ENCODE data around the gene TDRD1. TPM values are rescaled to one million over a fixed set of nuclear protein-coding genes. Genes with fewer than 3 reads are reported as not detected.

Gene TDRD1
- total RNA-seq, 3 donors from 2014 or later (not counting 1 experiment from before 2014, with no cell fraction given), result 0.08 to 0.33 (median 0.09) TPM

- intact Hi-C loops (cut with micrococcal nuclease), result no loop called here
- no peaks in the 10 kb centered on the region for H3K27me3 ChIP-seq (ENCODE audit: control insufficient read depth, insufficient read depth, low read length)
- no peaks in the 10 kb centered on the region for H3K36me3 Mint-ChIP-seq
- no peaks in the 10 kb centered on the region for H3K4me1 ChIP-seq (ENCODE audit: control insufficient read depth, insufficient read depth, low read length)
- no peaks in the 10 kb centered on the region for H3K36me3 ChIP-seq (ENCODE audit: control insufficient read depth, insufficient read depth, low read length)
- no peak for DNase-seq
- no peak overlapping the region for H3K4me3 Mint-ChIP-seq
- no peaks in the 10 kb centered on the region for H3K9me3 Mint-ChIP-seq
- no peaks in the 10 kb centered on the region for H3K4me1 Mint-ChIP-seq
- no peak overlapping the region for H3K27ac ChIP-seq (ENCODE audit: low read length)
- H3K27ac Mint-ChIP-seq, result no peak overlapping the region
- no peak overlapping the region for H3K4me3 ChIP-seq (ENCODE audit: low read length)
- H3K27me3 Mint-ChIP-seq (ENCODE audit: low read depth in 2 of 2), result peaks cover 0 to 7% of the 10 kb centered on the region in 2 donors
- ATAC-seq, result no peak
- H3K9me3 ChIP-seq (ENCODE audit: control insufficient read depth, insufficient read depth, low read length), result no peaks in the 10 kb centered on the region
- no peak for TF ChIP-seq CTCF (IDR thresholded peaks at IDR 0.05)
- WGBS (ENCODE audit: insufficient coverage), result 90% methylated on average over 22 of the region's 22 CpGs
Measured at GRCh38 chr10:114278140-114278883, 99.2 kb downstream of the TDRD1 start.

GRCh38 chr10:114278884-114279191, 99.7 kb downstream of the TDRD1 start:
- DNase-seq (no peak), ATAC-seq (no peak)
- Histone ChIP-seq H3K27me3 (ENCODE audit: control insufficient read depth, insufficient read depth, low read length) (no peaks in the 10 kb centered on the region), H3K4me1 (ENCODE audit: control insufficient read depth, insufficient read depth, low read length) (no peaks in the 10 kb centered on the region), H3K27ac (ENCODE audit: low read length) (no peak overlapping the region), H3K36me3 (ENCODE audit: control insufficient read depth, insufficient read depth, low read length) (no peaks in the 10 kb centered on the region), H3K4me3 (ENCODE audit: low read length) (no peak overlapping the region), H3K9me3 (ENCODE audit: control insufficient read depth, insufficient read depth, low read length) (no peaks in the 10 kb centered on the region)
- Mint-ChIP-seq H3K4me1 (no peaks in the 10 kb centered on the region), H3K4me3 (no peak overlapping the region), H3K9me3 (no peaks in the 10 kb centered on the region), H3K36me3 (no peaks in the 10 kb centered on the region), H3K27me3 (ENCODE audit: low read depth in 2 of 2) (peaks cover 0 to 7% of the 10 kb centered on the region in 2 donors), H3K27ac (no peak overlapping the region)
- intact Hi-C loops (cut with micrococcal nuclease), result no loop called here
- no peak for TF ChIP-seq CTCF (IDR thresholded peaks at IDR 0.05)
- whole genome bisulfite sequencing (ENCODE audit: insufficient coverage), result 86% methylated on average over 4 of the region's 4 CpGs

DNA sequence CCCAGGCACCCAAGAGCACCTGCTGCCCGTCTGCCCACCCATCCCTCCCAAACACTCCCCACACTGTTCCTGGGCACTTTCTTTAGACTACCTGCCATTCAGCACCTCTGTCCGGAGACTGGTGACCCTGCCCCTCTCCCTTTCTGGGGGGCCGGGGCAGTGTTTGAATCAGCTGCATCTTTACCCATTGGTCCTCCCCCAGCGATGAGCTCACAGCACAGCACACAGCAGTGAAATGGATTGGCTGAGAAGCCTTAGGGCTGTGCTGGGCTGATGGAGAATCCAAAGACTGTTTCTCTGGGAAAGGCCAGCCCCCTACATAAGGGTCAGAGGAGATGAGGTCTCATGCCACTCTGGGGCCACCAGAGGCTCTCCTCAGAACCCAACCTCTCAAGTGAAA, 100.1 kb downstream of the TDRD1 start:
- Mint-ChIP-seq H3K4me3 (no peak overlapping the region), H3K36me3 (no peaks in the 10 kb centered on the region), H3K27ac (no peak overlapping the region), H3K27me3 (ENCODE audit: low read depth in 2 of 2) (peaks cover 0 to 3% of the 10 kb centered on the region in 2 donors), H3K9me3 (no peaks in the 10 kb centered on the region), H3K4me1 (no peaks in the 10 kb centered on the region)
- intact Hi-C loops (cut with micrococcal nuclease), result no loop called here
- no peaks in the 10 kb centered on the region for H3K4me1 ChIP-seq (ENCODE audit: control insufficient read depth, insufficient read depth, low read length)
- H3K36me3 ChIP-seq (ENCODE audit: control insufficient read depth, insufficient read depth, low read length), result no peaks in the 10 kb centered on the region
- no peak overlapping the region for H3K4me3 ChIP-seq (ENCODE audit: low read length)
- H3K9me3 ChIP-seq (ENCODE audit: control insufficient read depth, insufficient read depth, low read length), result no peaks in the 10 kb centered on the region
- no peak for DNase-seq
- ATAC-seq, result no peak
- TF ChIP-seq CTCF (IDR thresholded peaks at IDR 0.05), result no peak
- H3K27ac ChIP-seq (ENCODE audit: low read length), result no peak overlapping the region
- no peaks in the 10 kb centered on the region for H3K27me3 ChIP-seq (ENCODE audit: control insufficient read depth, insufficient read depth, low read length)
- 92% methylated on average over 4 of the region's 4 CpGs for WGBS (ENCODE audit: insufficient coverage)
